ENCODE measurements around the gene CNOT3.

The CNOT3 gene

GRCh38 chr19:54201172-54201701 is 63.7 kb downstream of the CNOT3 start:
- peak overlapping the region; percentile 100 for H3K4me3 ChIP-seq (ENCODE audit: low read length)
- H3K27me3 ChIP-seq (ENCODE audit: insufficient read depth, low read length, poor library complexity): no peaks in the 10 kb centered on the region
- H2BK15ac ChIP-seq (replicated peaks; ENCODE audit: low read depth): no peak overlapping the region
- H3K4me2 ChIP-seq (ENCODE audit: low read length): peak overlapping the region; percentile 62
- no peak for DNase-seq
- H3K79me1 ChIP-seq (ENCODE audit: low read length): peaks cover 8% of the 10 kb centered on the region
- peak overlapping the region; percentile 100 for H3K56ac ChIP-seq (ENCODE audit: low read length)
- peak overlapping the region; percentile 45 for H3K18ac ChIP-seq (ENCODE audit: low read length)
- H2BK5ac ChIP-seq (ENCODE audit: low read length): peak overlapping the region; percentile 8
- H3K9ac ChIP-seq (ENCODE audit: low read length): peak overlapping the region; percentile 100
- no CpG with 5 or more reads among the region's 28 CpGs for WGBS (ENCODE audit: extremely low coverage, insufficient coverage, low lambda C conversion rate)
- no peak overlapping the region for H2AK5ac ChIP-seq (ENCODE audit: low read length)
- peak overlapping the region; percentile 63 for H3K4ac ChIP-seq (ENCODE audit: low read depth, low read length)
- no peak overlapping the region for H4K5ac ChIP-seq (ENCODE audit: low read length)
- H3K4me1 ChIP-seq (ENCODE audit: control insufficient read depth, low read depth, low read length): peaks cover 5% of the 10 kb centered on the region
- peaks cover 55% of the 10 kb centered on the region for H3K79me2 ChIP-seq (ENCODE audit: control insufficient read depth, insufficient read depth, low read length)
- peaks cover 28% of the 10 kb centered on the region for H3K36me3 ChIP-seq (ENCODE audit: control insufficient read depth, insufficient read depth, low read length)
- H2BK120ac ChIP-seq (ENCODE audit: low read depth, low read length): no peak overlapping the region
- no peak overlapping the region for H3K23ac ChIP-seq (ENCODE audit: low read length)
- peak overlapping the region; percentile 65 for H3K27ac ChIP-seq (ENCODE audit: low read depth, low read length)
- no peak overlapping the region for H4K8ac ChIP-seq (ENCODE audit: low read depth, low read length)

- Histone ChIP-seq H3K4me3 (ENCODE audit: low read length) (peak overlapping the region; percentile 100), H3K36me3 (ENCODE audit: control insufficient read depth, insufficient read depth, low read length) (peaks cover 35% of the 10 kb centered on the region), H3K18ac (ENCODE audit: low read length) (no peak overlapping the region), H3K27ac (ENCODE audit: low read depth, low read length) (no peak overlapping the region), H3K4ac (ENCODE audit: low read depth, low read length) (no peak overlapping the region), H3K9ac (ENCODE audit: low read length) (peak overlapping the region; percentile 100), H3K79me1 (ENCODE audit: low read length) (peaks cover 12% of the 10 kb centered on the region), H3K56ac (ENCODE audit: low read length) (peak overlapping the region; percentile 100), H4K8ac (ENCODE audit: low read depth, low read length) (no peak overlapping the region), H2BK5ac (ENCODE audit: low read length) (no peak overlapping the region), H3K23ac (ENCODE audit: low read length) (no peak overlapping the region), H2BK120ac (ENCODE audit: low read depth, low read length) (no peak overlapping the region), H3K4me1 (ENCODE audit: control insufficient read depth, low read depth, low read length) (peaks cover 5% of the 10 kb centered on the region), H3K27me3 (ENCODE audit: insufficient read depth, low read length, poor library complexity) (no peaks in the 10 kb centered on the region), H2BK15ac (replicated peaks; ENCODE audit: low read depth) (no peak overlapping the region), H3K79me2 (ENCODE audit: control insufficient read depth, insufficient read depth, low read length) (peaks cover 62% of the 10 kb centered on the region), H3K4me2 (ENCODE audit: low read length) (peak overlapping the region; percentile 62), H4K5ac (ENCODE audit: low read length) (no peak overlapping the region), H2AK5ac (ENCODE audit: low read length) (no peak overlapping the region)
- no peak for DNase-seq
- WGBS (ENCODE audit: extremely low coverage, insufficient coverage, low lambda C conversion rate): no CpG with 5 or more reads among the region's 13 CpGs
These were observed 64.4 kb downstream of the CNOT3 start for GRCh38 chr19:54201980-54202379.

- H3K4me3 ChIP-seq (ENCODE audit: low read length): peak overlapping the region; percentile 15
- H3K79me1 ChIP-seq (ENCODE audit: low read length): peaks cover 19% of the 10 kb centered on the region
- H3K27me3 ChIP-seq (ENCODE audit: insufficient read depth, low read length, poor library complexity): no peaks in the 10 kb centered on the region
- DNase-seq: no peak
- no peak overlapping the region for H3K4ac ChIP-seq (ENCODE audit: low read depth, low read length)
- H3K27ac ChIP-seq (ENCODE audit: low read depth, low read length): no peak overlapping the region
- H3K18ac ChIP-seq (ENCODE audit: low read length): no peak overlapping the region
- no CpG with 5 or more reads among the region's 9 CpGs for WGBS (ENCODE audit: extremely low coverage, insufficient coverage, low lambda C conversion rate)
- peak overlapping the region; percentile 100 for H3K9ac ChIP-seq (ENCODE audit: low read length)
- peaks cover 42% of the 10 kb centered on the region for H3K36me3 ChIP-seq (ENCODE audit: control insufficient read depth, insufficient read depth, low read length)
- peaks cover 5% of the 10 kb centered on the region for H3K4me1 ChIP-seq (ENCODE audit: control insufficient read depth, low read depth, low read length)
- H3K23ac ChIP-seq (ENCODE audit: low read length): no peak overlapping the region
- no peak overlapping the region for H2BK120ac ChIP-seq (ENCODE audit: low read depth, low read length)
- H3K4me2 ChIP-seq (ENCODE audit: low read length): peak overlapping the region; percentile 62
- H3K79me2 ChIP-seq (ENCODE audit: control insufficient read depth, insufficient read depth, low read length): peaks cover 64% of the 10 kb centered on the region
- H4K8ac ChIP-seq (ENCODE audit: low read depth, low read length): no peak overlapping the region
- peak overlapping the region; percentile 100 for H3K56ac ChIP-seq (ENCODE audit: low read length)
- no peak overlapping the region for H2AK5ac ChIP-seq (ENCODE audit: low read length)
- no peak overlapping the region for H4K5ac ChIP-seq (ENCODE audit: low read length)
- no peak overlapping the region for H2BK5ac ChIP-seq (ENCODE audit: low read length)
- H2BK15ac ChIP-seq (replicated peaks; ENCODE audit: low read depth): no peak overlapping the region
These were observed 65.6 kb downstream of the CNOT3 start for GRCh38 chr19:54203151-54203611.

- no peak overlapping the region for H2BK120ac ChIP-seq (ENCODE audit: low read depth, low read length)
- H3K4me2 ChIP-seq (ENCODE audit: low read length): peak overlapping the region; percentile 2
- H3K9ac ChIP-seq (ENCODE audit: low read length): peak overlapping the region; percentile 64
- DNase-seq: no peak
- H3K27ac ChIP-seq (ENCODE audit: low read depth, low read length): no peak overlapping the region
- no peak overlapping the region for H4K8ac ChIP-seq (ENCODE audit: low read depth, low read length)
- no peak overlapping the region for H2AK5ac ChIP-seq (ENCODE audit: low read length)
- peaks cover 19% of the 10 kb centered on the region for H3K79me1 ChIP-seq (ENCODE audit: low read length)
- H3K23ac ChIP-seq (ENCODE audit: low read length): no peak overlapping the region
- no peak overlapping the region for H3K4me3 ChIP-seq (ENCODE audit: low read length)
- H4K5ac ChIP-seq (ENCODE audit: low read length): no peak overlapping the region
- no peak overlapping the region for H2BK15ac ChIP-seq (replicated peaks; ENCODE audit: low read depth)
- H3K36me3 ChIP-seq (ENCODE audit: control insufficient read depth, insufficient read depth, low read length): peaks cover 43% of the 10 kb centered on the region
- H3K56ac ChIP-seq (ENCODE audit: low read length): no peak overlapping the region
- WGBS (ENCODE audit: extremely low coverage, insufficient coverage, low lambda C conversion rate): no CpG with 5 or more reads among the region's 4 CpGs
- H3K79me2 ChIP-seq (ENCODE audit: control insufficient read depth, insufficient read depth, low read length): peaks cover 68% of the 10 kb centered on the region
- no peak overlapping the region for H3K4ac ChIP-seq (ENCODE audit: low read depth, low read length)
- peaks cover 5% of the 10 kb centered on the region for H3K4me1 ChIP-seq (ENCODE audit: control insufficient read depth, low read depth, low read length)
- no peak overlapping the region for H2BK5ac ChIP-seq (ENCODE audit: low read length)
- H3K27me3 ChIP-seq (ENCODE audit: insufficient read depth, low read length, poor library complexity): no peaks in the 10 kb centered on the region
- H3K18ac ChIP-seq (ENCODE audit: low read length): no peak overlapping the region
These were observed 67.4 kb downstream of the CNOT3 start for GRCh38 chr19:54204767-54205468.
